Neutrophil (primary cell): Measurements from ENCODE around the gene TSKU.

ENCODE experiments used
- H3K27ac ChIP-seq: fragments of 200-600 bp; sonication (generic); 2 replicates; pipeline ENCODE4 v1.5.1; 2016; ENCODE audit warnings: mild to moderate bottlenecking, moderate library complexity
- H3K27me3 ChIP-seq: fragments of 200-600 bp; sonication (generic); 2 replicates; pipeline ENCODE4 v1.6.0; 2016; ENCODE audit warnings: mild to moderate bottlenecking
- H3K36me3 ChIP-seq: fragments of 200-600 bp; sonication (generic); 2 replicates; pipeline ENCODE4 v1.5.1; 2017
- H3K4me1 ChIP-seq, 2 experiments: fragments of 200-600 bp in 1 of 2; sonication (generic) in 1 of 2; 1 replicate in 1 of 2; 2 replicates in 1 of 2; pipeline versions ENCODE4 v1.5.1 to v1.6.1; 2013 to 2016; ENCODE audit warnings: low read depth in 1 of 2, low read length in 1 of 2, mild to moderate bottlenecking in 1 of 2, moderate library complexity in 1 of 2; ENCODE audit not compliant: control insufficient read depth in 1 of 2, insufficient read depth in 1 of 2
- H3K4me3 ChIP-seq, 2 experiments: fragments of 200-600 bp in 1 of 2; sonication (generic) in 1 of 2; 1 replicate in 1 of 2; 2 replicates in 1 of 2; pipeline ENCODE4 v1.5.1; 2013 to 2016; ENCODE audit warnings: low read depth in 1 of 2, low read length in 1 of 2, mild to moderate bottlenecking in 1 of 2, moderate library complexity in 1 of 2
- H3K9me3 ChIP-seq: fragments of 200-600 bp; sonication (generic); 2 replicates; pipeline ENCODE4 v1.5.1; 2016
- CTCF ChIP-seq: fragments of 200-600 bp; sonication (generic); IDR thresholded peaks from 2 replicates; pipeline ENCODE4 v1.5.1; 2016; ENCODE audit warnings: antibody characterized with exemption

The TSKU gene

GRCh38 chr11:76781046-76781801 is 1.9 kb upstream of the TSKU start:
- Histone ChIP-seq H3K27ac (no peak overlapping the region), H3K4me3 (no peak overlapping the region), H3K9me3 (peaks cover 6% of the 10 kb centered on the region), H3K27me3 (peaks cover 91% of the 10 kb centered on the region), H3K36me3 (no peaks in the 10 kb centered on the region), H3K4me1 (peaks cover 13 to 23% of the 10 kb centered on the region in 2 experiments)
- no peak for TF ChIP-seq CTCF

- no peak overlapping the region for H3K27ac ChIP-seq
- peaks cover 98% of the 10 kb centered on the region for H3K27me3 ChIP-seq
- H3K4me3 ChIP-seq: no peak overlapping the region
Measured at GRCh38 chr11:76781807-76782530, 1.2 kb upstream of the TSKU start.

GRCh38 chr11:76782531-76783293 is 444 bp upstream of the TSKU start:
- H3K27me3 ChIP-seq: peaks cover 100% of the 10 kb centered on the region
- peak overlapping the region; percentile 41 to 66 for H3K4me3 ChIP-seq

More at GRCh38 chr11:76781807-76782530, 1.2 kb upstream of the TSKU start:
- TF ChIP-seq CTCF: no peak
- H3K36me3 ChIP-seq: no peaks in the 10 kb centered on the region
- H3K9me3 ChIP-seq: no peaks in the 10 kb centered on the region
- peaks cover 13 to 23% of the 10 kb centered on the region in 2 experiments for H3K4me1 ChIP-seq

GRCh38 chr11:76783896-76784813 is 999 bp downstream of the TSKU start:
- Histone ChIP-seq H3K4me3 (peak overlapping the region in 1 of 2 experiments; percentile 66), H3K4me1 (peaks cover 8 to 17% of the 10 kb centered on the region in 2 experiments), H3K36me3 (no peaks in the 10 kb centered on the region), H3K27ac (no peak overlapping the region), H3K9me3 (no peaks in the 10 kb centered on the region), H3K27me3 (peaks cover 100% of the 10 kb centered on the region)
- TF ChIP-seq CTCF: no peak

More at GRCh38 chr11:76782531-76783293, 444 bp upstream of the TSKU start:
- Histone ChIP-seq H3K36me3 (no peaks in the 10 kb centered on the region), H3K27ac (no peak overlapping the region), H3K9me3 (no peaks in the 10 kb centered on the region), H3K4me1 (peaks cover 12 to 22% of the 10 kb centered on the region in 2 experiments)
- TF ChIP-seq CTCF: no peak
